GM21737 (cell line): ENCODE results near the gene MYO5B.

ENCODE experiments used
- ATAC-seq: cut with Tn5 transposase; IDR thresholded peaks from one replicate; pipeline ENCODE4 v1.9.1; 2021; ENCODE audit warnings: mild to moderate bottlenecking, moderate library complexity; ENCODE audit not compliant: unreplicated experiment

Gene MYO5B

DNA sequence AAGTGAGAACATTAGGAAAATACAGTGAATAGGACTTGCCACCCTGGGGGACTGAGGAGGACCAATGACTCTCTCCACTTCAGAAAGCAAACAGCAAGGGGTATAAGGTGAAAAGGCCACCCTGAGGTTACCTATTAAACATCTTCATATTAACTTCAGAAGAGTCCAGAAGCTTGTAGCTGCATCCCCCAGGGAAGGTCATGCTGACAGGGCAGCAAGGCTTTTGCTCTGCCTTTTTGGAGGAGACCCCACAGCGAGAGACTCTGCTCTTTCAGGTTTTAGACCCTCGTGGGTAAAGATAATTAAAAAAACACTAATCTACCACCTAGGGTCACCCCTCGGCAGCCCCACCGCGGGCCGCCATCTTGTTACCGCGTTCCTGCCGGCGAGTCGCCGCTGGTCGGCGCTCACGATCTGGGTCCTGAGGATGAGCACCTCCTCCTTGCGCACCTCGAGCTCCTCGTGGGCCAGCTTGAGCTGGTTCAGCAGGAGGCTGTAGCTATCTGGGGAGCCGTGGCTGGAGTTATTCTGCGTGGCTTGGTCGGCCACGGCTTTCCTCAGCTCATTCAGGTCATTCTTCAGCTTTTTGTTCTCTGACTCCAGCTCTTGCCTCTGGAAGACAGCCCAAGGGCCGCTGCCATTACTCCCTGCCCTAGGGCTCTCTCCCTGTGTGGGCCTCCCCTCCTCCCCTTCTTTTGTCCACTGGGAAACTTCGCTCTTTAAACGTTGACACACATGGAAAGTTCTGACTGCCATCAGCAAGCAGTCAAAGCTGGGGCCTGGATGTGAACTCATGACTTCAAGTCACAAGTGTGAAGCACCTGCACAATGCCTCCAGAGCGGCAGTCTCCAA is 331.0 kb downstream of the MYO5B start:
- ATAC-seq: no peak

- no peak for ATAC-seq
Observed at GRCh38 chr18:49862656-49863385, 332.1 kb downstream of the MYO5B start.

DNA sequence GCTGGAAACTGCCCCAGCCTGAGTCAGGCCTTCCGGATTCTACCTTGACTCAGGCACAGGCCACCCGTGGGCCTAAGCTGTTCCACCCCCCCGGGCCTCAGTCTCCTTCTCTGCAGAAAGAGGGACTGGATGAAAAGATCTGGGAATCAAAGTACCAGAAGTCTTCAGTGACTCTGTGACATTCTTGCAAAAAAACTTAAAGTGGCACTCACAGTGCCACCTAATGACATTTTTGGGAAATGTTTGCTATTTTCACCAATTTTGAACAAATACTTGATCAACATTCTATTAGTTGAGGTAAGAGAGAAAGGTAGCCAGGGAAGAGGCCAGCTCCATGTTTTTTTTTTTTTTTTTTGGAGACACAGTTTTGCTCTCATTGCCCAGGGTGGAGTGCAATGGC is 333.3 kb downstream of the MYO5B start:
- ATAC-seq: no peak

GRCh38 chr18:49859725-49860124 is 335.2 kb downstream of the MYO5B start:
- no peak for ATAC-seq

GRCh38 chr18:49859021-49859359 is 336.0 kb downstream of the MYO5B start:
- ATAC-seq: no peak

DNA sequence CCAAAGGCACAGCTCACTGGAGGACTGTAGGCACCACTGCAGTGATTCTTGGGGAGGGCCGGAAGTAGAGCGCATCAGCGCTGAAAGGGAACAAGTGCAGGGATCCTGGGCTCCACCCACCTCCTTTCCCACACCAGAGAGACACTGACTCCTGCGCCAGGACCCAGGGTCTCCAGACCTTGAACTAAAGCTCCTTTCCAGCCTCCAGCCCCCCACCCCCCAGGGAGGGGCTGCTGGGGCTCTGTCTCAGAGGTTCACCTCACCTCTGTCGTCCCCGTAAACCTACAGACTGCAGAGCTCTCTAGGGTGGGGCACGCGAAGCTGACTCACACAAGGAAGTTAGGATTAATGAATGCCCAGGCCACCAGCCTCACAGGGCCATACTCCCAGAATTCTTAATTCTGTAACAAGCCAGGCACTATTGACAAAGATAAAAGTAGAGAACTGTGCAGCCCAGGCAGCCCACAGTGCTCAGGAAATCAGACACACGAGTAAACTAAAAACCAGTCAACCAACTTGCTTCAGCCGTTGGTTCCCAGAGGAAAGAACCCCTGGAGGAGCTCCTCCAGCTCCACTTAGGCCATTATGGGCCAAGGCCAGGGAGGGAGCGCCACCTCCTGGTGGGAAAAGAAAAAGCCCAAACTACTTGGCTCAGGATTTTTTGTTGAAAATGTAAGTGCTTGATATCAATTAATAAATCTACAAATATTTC is 336.5 kb downstream of the MYO5B start:
- no peak for ATAC-seq

GRCh38 chr18:49857708-49858107 is 337.2 kb downstream of the MYO5B start:
- ATAC-seq: no peak

GRCh38 chr18:49856496-49856895 is 338.5 kb downstream of the MYO5B start:
- ATAC-seq: no peak

DNA sequence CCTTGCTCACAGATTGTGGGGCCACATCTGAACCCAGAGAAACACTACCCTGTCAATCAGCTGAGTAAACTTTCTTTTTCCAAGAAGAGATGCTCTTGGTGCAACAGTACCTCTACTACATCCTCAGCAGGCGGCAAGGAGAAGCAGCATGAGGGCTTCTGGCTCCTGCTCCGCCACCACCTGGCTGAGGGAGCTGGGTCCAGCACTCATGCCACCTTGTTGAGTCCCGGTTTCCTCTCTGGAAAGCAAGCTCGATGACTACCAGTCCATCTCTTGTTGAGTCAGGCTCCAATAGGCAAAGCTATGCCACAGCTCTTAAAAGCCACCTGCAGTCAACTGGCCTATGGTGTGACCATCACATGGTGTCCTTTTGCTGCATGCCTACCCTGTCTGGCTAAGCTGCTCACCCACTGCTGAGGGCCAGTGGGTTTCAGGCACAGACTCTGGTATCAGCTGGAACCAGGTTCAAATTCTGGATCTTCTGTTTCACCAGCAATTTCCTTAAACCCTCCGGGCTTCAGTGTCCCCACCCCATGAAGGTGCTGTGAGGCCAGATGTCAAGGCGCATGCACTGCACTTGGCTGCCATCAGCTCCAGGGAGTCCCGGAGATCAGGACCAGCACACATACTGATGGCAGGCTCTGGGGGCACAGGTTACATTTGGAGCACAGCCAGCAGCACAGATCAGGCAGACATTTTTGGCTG is 339.1 kb downstream of the MYO5B start:
- ATAC-seq: no peak

DNA sequence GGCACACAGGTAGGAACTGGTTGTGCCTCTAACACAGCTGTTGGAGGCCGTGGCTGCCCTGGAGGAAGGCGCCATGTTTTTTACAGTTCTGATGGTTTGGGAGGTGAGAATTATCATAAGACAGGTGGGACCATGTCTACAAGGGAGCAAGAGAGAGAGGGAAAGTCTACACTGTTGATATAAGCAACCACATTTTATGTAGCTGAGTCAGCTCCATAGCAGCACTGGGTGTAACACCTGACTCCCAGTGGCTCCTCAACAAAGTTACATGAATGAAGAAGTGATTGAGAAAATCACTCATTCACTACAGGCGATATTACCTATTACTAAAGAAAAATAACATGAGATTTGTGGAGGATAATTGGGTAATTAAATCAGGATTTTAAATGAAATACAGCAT is 340.3 kb downstream of the MYO5B start:
- no peak for ATAC-seq

DNA sequence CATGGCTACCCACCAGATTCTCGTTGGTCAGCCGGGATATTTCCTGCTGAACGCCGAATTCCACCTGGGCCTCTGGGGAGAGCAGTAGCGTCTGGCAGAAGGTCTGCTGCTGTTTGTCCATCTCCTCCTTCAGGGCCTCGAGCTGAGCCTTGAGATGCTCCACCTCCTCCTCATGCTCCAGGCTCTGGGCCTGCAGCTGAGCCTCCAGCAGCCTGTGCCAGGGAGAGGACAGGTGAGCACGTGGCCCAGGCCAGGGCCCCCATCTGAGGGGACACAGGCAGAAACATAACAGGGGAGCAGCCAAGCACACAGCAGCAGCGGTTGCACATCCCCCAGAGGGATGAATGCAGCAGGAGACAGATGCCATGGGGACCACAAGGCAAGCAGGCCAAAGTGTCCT is 341.5 kb downstream of the MYO5B start:
- no peak for ATAC-seq

DNA sequence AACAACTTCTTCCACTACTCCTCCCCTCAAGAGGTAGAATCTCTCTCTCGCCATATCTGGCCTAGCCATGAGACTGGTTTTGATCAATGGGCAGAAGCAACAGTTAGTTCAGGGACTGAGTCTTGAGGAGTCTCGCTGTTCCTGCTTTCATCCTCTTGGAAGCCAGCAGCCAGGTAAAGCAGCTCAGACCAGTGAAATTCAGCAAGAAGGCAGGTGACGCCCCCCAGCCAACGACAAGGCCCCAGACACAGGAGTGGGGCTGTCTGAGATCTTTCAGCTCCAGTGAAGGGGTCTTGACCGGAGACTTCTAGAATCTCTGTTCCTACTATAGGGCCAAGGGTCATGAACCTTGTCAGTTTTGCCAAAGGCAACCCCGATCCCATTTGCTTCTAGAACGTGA is 341.9 kb downstream of the MYO5B start:
- ATAC-seq: no peak

DNA sequence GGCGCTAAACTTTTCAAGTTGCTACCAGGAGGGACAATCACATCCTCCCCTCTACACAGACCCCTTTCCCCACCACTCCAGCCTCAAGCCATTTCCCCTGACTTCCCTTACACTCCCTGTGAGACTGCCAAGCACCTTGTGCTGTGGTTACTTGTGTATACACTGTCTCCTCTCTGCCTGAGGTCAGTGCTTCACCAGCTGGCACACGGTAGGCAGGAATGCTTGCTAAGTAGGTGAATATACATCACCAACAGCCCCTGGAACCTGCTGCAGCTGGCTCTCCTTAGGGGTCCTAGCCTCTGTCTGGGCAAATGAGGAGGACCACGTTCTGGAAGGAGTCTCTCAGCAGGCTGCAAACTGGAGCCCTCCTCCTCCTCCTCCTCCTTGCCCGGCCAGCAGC is 343.3 kb downstream of the MYO5B start:
- no peak for ATAC-seq

DNA sequence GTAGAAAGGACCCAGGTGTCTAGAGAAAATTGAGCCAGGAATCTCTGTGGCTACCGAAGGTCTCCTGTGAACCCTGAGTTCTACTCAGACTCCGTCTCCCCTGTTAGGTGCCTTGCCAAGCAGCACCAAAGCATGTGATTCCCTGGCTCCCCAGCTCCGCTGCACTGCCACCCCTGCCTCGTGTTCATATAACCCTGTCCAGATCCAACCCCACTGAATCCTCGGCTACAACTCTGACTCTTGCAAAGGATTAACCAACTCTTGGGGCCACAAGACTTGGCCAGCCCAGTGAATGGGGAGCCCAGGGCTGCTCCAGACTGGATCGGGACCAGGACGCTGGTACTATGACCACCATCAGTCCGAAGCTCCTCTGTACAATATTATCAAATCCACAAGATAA is 344.3 kb downstream of the MYO5B start:
- no peak for ATAC-seq

DNA sequence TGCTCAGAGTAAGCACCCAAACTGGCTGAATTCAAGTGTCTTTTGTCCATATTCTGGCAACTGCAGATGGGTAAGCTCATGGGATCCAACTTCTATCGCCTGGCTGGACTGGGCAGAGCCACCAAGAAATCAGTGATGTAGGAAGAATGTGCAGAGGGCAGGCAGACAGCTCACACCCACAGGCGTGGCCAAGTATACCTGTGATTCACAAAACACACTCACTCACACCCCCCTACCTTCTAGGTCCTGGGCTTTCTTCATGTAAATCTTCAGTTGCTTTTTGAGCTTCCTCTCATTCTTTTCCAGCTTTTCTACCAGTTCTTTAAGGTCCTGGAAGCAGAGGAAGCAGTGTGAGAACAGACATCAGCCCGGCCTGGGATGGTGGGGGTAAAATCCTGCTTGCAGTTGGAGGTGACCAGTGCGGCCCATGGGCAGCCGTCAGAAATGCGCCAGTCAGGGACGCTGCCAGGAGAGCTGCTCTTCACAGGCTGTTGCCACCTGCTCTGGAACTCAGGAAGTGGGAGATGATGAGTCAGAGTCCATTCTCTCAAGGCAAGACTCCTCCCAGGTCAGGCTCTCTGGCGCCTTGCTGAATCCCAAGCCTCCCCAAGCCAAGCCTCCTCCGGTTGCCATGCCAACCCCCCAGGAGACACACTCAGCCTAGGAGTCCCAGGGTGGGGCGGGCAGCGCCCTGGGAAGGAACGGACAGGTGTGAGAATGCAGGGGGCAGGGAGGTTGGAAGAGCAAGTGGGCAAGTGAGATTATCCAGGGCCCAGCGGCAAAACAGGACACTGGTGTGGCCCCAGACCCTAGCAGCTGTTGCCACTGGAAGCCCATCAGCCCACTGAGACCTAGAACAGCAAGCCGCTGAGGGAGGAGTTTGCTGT is 345.4 kb downstream of the MYO5B start:
- no peak for ATAC-seq

- no peak for ATAC-seq
Observed at GRCh38 chr18:49848115-49848514, 346.8 kb downstream of the MYO5B start.

DNA sequence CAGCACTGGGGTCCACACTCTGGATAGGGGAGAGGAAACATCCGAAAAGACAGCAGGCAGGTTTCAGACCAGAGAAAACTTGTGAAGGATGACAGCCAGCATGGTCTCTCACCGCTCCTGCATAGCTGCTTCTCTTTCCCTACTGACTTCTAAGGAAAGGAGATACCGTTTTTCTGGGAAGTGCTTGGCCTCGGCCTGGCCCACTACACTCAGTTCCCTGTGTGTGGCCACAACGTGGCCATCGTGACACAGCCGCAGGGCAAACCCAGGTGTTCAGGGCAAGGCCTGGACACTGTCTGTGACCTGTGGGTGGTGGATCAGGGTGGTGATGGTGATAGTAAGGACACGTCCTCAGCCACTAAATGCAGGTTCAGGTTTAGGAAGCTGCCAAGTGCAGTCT is 347.4 kb downstream of the MYO5B start:
- no peak for ATAC-seq

DNA sequence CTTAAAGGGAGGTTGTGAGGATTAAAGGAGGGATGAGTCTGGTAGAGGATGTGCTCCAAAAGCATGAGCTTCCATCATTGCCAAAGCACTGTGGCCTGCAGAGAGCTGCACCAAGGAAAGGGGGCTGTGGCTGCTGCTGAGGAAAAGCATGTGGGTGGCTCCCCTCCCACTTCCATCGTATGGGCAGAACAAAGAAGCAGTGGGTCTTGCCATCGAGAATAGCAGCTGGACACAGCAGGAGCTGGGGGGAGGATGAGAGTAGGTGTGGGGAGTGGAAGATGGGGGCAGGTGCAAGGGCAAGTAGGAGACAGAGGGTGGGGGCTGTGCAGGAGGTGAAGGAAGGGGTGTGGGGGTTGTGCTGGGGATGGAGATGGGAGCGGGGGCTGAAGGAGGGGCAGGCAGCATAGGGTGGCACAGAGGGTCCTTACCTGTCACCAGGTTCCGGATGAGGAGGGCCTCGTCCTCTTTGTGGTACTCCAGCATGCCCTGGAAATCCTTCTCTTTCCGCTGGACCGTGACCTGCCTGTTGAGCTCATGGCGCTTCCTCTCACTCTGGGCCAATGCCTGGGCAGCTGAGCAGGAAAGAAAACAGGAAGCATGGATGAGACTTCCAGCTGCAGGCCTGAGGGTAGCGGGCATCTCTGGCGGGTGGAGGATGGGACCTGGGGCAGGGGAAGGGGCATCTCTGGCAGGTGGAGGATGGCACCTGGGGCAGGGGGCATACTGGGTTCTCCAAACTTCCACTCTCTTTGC is 348.1 kb downstream of the MYO5B start:
- ATAC-seq: no peak

GRCh38 chr18:49846361-49846662 is 348.6 kb downstream of the MYO5B start:
- no peak for ATAC-seq
